ENCODE measurements around the gene NPTXR.

The NPTXR gene

DNA sequence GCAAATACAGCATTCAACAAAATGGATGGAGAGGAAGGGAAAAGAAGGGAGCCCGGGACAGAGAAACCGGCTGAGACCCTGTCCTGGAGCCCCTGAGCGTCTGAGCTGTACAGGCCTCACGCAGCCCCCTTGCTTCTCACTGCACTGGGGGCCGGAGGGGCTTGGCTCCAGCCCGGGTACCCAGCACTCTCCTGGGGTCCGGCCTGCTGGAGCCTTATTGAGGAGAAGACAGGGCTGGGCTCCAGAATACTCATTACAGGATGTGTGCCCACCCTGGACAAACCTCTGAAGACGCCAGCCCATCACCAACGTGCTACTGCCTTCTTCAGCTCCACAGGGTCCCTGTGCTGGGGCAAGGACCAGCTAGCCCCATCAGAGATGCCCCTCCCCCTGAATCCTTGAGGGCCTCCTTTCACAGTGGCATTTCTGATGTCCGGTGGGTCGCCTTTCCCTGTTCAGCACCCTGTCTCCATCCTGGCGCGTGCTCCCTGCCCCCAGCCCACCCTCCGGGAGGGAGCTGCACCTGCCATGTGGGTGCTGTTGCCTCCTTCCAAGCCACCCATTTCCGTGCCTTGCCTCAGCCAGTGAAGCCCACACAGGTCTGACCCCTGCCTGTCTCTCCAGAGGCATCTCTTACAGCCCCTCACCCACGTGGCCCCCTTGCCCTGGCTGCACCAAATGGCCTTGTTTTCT is 73.4 kb downstream of the NPTXR start:
- no peak for DNase-seq (ENCODE audit: low spot score)
